Stimulated activated CD4-positive, alpha-beta T cell treated with anti-CD3 and anti-CD28 coated beads, Interleukin-4, amount 100 ng/mL, for 48 hours (primary cell): ENCODE measurements around the gene CRTC1.

Experiments
- DNase-seq, 2 donors: peaks; one replicate each; pipeline ENCODE4 v3.0.0-alpha.2; 2020; ENCODE audit warnings: low read depth in 2 of 2

The CRTC1 gene

DNA sequence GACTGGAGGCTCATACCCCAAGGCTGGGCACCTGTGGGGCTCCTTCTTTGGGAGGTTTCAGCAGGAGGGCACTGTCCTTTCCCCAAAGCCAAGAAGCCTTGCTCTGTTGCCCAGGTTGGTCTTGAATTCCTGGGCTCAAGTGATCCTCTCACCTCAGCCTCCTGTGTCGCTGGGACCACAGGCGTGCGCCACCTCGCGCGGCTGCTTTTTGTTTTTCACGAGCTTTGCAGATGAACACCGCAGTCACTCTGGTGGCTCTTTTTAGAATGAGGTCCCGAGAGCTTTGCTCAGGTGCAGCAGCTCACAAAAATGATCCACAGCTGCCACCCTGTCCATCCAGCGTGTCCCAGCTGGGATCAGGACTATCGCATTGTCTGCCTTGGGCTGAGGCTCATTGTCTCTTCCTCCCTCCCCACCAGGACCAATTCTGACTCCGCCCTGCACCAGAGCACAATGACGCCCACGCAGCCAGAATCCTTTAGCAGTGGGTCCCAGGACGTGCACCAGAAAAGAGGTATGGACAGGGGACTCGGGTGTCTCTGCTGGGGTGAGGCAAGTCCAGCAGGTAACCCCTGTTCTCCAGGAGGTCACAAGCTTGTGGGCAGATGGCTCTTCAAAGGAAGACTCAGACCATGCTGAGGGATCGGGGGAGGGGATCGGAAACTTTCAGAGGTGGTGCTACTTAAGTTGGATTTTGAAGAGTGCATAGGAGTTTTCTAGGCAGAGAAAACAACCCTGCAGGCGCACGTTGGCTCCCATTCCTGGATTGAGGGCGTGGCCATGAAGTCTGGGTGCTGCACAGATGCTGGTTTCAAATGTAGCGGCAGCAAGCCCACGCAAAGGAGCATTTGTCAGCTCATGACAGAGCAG is 66.1 kb downstream of the CRTC1 start:
- DNase-seq = no peak

DNA sequence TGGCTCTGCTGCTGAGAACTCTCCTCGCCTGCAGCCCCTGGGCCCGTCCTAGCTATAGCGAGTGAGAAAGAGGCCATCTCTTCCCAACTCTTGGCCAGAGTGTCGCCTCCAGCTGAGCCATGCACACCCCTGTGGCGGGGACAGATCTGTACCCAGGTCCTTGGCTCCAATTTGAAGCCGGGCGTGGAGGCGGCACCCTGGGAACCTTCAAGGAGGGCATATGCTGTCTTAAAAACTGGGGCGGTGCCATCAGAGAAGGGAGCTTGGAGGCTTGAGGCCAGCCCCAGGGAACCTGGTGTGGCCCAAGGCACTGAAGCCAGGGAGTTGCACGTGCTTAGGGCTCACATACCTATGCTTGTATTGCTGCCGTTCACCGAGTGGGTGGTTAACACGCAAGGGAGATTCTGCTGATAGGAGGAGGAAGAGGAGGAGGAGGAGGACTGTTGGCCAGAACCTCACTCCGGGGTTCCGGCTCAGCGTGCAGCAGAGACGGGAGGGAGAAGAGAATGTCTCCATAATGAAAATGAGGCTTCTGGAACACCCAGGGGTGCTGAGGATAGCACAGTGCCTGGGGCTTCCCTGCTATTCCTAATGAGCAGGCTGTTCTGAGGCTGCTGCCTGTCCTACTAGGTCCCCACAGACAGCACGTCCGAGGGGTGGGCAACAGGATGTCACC is 67.0 kb downstream of the CRTC1 start:
- DNase-seq = no peak

DNA sequence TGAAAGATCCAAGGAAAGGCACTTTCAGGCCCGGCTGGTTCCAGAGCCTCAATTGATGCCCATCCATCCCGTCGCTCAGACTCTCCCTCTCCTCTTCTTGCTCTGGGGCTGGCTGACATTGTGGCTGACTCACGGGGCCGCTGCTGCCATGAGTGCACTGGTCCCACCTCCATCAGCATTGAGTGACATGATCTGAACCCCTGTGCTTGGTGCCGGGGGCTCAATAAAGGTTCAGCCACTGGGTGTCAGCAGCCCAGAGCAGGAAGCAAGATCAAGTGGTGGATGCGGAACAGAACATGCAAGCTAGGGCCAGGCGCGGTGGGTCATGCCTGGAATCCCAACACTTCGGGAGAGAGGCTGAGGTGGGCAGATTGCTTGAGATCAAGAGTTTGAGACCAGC is 68.1 kb downstream of the CRTC1 start:
- DNase-seq = no peak

DNA sequence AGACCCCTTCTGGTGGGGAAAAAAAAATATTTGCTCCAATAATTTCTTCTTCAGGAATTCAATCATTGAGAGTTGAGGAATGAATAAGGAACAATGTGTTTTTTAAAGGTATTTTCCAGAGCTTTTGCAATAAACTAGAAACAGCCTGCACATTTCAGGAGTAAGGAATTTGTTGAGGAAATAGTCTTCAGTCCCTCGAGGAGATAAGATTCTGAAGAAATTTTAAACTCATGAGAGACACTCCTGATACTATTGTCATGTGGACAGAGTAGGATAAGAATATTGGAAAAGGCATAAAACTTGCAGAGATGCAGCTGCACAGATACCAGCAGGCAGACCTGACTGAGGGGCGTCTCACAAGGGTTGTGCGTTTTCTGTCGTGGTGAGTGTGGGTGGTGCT is 71.0 kb downstream of the CRTC1 start:
- no peak for DNase-seq

DNA sequence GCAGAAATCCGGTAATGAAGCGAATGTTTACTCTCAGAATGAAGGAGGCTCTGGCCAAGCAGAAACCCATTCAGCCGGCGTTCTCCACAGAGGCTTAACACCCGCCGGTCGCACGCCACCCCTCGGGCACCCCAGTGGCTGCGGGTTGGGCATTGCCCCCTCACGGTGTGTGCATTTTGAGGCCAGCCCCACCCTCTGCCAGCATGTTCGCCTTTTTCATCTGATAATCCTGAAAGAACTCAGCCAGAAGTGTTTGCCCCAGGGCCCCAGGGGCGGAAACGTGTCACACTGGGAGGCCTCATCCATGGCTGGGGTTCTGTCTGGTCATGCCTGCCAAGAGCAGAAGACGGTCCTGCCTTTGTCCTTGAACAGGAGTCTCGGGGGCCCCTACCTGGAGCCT is 73.4 kb downstream of the CRTC1 start:
- DNase-seq = no peak

DNA sequence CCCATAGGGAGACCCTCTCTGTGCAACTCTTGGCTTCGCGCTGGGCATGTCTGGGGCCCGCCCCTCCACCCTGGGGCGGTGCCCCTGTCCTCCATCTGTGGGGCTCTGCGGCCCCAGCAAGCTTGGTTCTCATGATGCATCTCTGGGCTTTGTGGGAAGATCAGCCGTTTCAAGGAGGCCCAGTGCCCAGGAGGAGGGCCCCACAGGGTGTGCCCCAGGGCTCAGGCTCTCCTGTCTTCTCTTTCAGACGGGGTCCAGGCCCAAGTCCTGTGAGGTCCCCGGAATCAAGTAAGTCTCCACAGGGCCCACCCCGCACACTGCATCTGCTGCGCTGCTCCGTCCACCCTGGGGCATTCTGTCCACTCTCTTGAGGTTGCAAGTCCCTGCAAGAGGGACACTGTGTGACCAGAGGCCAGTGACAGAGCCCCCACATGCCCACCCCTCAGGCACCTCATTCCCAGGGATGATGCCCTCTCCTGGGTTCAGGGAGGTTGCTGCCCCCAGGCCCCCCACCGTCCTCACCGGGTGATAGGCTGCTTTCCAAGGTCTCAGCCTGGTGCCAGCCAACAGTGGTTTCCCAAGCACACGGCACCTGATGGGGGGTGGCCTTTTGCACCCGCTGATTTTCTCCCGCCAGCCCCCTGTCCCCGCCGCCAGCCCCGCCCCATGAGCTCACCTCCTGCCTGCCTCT is 76.0 kb downstream of the CRTC1 start:
- no peak for DNase-seq

DNA sequence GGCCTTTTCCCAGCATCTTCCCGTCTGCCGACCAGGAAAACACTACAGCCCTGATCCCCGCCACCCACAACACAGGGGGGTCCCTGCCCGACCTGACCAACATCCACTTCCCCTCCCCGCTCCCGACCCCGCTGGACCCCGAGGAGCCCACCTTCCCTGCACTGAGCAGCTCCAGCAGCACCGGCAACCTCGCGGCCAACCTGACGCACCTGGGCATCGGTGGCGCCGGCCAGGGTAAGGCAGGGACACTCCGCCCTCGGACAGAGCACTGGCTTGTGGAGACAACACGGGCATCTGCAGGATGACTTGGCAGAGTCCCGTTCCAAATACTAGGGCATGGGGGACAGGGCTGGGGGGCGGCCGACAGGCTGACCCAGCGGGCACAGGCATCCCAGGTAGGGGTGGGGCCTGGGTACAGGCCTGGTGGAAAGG is 76.5 kb downstream of the CRTC1 start:
- DNase-seq = no peak

DNA sequence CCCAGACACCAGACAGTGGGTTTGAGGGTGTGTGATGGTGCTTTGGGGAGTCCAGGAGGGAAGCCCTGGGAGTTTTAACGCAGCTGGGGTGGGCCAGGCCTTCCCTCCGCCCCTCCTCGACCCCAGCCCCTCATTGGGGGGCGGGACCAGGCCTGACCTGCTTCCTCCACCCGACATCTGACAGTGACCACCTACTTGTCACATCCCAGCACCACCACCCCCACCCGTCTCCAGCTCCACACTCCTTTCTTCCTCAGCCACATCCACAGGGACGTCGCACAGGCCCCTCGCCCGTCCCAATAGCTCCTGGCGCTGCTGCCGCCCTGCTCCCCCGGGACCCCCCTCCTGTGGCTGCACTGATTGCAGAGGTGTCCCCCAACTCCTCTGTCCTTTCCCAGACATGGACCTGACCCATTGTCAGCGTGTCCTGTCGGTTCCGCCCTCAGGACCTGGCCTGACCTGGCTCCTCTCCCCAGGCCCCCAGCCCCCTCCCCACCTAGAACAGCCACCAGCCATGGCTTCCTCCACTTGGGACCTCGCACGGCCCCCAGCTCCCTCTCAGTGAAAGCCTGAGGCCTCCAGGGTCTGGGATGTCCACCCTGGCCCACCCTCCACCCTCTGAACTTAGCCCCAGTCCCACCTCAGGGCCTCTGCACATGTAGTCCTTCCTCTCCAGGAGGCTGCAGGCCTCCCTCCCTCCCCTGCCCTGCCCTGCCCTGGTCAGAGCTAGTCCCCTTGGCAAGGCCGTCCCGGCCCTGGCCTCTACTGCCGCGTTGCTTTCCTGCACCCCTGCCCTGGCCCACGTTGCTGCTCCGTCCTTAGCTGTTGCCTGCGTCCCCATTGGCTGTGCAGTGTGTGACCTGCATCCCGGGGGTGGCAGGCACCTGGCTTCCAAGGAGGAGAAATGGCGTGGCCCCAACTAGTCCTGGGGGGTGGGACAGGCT is 77.2 kb downstream of the CRTC1 start:
- no peak for DNase-seq

DNA sequence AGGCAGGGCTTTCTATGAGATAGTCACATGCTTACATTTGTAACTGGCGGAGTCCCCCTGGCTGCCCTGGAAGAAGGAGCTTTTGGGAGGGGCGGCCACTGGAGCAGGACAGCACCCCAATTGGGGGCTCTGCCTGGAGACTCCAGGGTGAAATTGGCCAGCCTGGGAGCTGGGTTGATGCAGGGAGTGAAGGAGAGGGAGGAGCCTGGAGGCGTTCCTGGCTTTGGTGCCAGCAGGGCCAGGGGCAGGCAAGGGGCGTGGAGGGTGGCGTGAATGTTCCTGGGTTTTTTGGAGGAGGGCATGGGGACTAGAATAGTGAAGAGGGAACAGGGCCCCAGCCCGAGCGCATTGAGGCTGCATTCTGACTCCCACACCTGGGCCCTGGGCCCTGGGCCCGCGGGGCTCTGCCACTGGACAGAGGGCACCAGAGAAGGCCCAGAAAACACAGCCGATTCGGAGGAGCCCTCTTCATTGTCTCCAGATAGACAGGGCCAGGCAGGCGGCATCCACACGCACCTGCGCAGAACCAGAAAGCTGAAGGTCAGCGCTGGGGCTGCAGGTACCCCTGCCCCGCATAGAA is 78.1 kb downstream of the CRTC1 start:
- DNase-seq = no peak

DNA sequence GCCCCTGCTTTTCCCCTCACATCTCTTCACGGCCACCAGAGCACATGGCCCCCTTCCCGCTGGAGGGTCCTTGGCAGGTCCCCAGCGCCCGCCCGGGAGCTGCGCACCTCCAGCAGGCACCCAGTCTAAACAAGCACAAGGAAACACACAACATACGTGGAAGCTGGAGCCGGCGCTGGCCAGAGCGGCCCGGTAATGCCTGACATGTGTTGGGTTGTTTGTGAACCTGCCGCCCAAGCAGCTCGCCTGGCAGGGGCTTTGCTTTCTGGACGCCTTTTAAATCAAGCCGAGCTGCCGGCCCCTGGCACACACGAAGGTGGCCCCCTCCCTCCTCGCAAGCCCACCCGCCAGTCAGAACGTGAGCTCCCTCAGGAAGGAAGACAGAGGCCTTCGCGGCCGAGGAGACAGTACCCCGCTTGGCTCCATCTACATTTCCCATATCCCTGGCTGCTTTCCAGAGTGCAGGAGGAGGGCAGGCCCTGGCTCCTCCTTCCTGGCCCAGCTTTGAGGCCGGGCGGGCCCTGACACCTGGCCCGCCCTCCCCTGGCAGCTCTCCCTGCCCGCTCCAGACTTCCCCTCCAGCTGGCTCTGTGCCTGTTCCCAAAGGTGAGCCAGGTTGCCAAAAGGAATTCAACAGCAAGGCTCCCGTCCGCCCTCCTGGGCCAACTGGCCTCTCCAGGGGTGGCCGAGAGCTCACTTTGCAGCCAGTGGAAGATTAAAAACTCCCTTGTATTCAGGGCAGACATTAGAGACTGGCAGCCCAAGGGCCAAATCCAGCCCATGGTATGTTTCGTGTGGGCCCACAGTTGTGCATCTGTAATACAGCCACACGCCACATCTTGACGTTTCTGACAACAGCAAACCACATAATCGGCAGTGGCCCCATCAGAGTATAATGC is 78.9 kb downstream of the CRTC1 start:
- no peak for DNase-seq

DNA sequence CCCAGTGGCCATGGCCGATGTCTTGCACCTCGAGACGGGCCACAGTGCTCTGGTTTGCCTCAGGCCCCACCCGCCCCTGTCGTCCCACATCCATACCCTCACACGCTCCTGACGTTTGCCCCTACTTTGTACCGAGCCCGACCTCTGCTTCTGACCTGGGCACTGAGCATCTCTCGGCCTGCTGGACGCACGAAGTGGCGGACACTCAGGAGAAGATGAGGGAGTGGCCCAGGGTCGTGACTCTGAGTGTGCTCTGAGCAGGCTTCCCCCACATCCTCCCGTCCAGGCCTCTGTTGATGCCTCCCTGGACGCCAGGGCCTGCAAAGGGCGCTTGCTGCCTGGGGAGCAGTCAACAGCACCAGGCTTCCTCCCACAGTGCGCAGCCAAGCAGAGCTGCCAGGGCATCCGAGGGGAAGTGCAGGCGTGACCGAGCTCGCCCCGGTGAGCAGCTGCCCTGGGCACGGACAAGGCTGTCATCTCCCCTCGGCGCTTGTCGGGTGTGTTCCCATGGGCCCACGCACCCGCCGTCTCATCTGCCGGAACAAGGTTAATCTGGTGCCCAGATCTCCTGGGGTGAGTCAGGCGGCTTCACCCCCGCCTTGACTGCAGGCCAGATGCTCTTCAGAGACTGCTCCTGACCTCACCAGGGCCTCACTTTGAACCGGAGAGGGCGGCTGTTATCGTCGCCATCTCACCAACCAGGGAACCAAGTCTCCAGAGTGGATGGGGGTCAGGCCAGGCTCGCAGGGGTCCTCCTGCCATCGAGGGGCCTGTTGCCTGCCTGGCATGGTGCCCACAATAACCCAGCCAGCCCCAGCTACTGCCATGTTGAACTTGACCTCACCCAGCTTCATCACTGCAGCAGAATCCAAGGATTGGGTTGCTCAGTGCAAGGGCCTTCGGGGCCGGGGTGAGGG is 80.5 kb downstream of the CRTC1 start:
- DNase-seq = no peak

DNA sequence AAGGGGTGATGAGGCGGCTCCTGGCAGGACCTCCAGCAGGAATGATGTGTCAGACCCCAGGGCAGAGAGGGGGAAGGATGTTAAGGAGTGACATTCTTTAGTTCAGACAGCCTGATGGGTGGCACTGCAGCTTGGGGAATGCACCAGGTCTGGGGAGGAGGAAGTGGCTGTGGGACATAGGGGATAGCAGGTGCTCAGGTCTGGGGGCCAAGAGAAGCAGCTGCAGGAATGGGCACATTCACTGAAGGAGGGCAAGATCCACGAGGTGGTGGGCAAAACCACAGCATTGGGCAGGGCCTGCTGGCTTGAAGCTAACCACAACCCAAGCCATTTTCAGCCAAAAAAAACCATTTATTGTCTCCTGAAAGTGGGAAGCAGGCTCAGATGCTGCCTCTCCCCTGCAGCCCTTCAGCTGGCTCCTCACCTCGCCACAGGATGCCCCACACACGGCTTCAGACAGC is 81.1 kb downstream of the CRTC1 start:
- no peak for DNase-seq

DNA sequence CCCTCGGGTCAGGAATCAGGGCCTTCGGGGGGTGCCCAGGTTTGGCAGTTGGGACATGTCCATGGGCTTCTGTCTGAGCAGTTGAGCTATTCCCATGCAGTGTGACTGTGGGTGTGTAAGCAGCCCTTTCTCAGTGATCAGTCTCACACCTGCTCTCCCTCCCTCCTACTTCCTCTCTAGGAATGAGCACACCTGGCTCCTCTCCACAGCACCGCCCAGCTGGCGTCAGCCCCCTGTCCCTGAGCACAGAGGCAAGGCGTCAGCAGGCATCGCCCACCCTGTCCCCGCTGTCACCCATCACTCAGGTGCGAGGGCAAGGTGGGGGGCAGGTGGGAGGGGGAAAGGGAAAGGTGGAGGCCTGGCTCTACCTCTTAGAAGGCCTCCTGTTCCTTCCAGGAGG is 81.7 kb downstream of the CRTC1 start:
- no peak for DNase-seq

DNA sequence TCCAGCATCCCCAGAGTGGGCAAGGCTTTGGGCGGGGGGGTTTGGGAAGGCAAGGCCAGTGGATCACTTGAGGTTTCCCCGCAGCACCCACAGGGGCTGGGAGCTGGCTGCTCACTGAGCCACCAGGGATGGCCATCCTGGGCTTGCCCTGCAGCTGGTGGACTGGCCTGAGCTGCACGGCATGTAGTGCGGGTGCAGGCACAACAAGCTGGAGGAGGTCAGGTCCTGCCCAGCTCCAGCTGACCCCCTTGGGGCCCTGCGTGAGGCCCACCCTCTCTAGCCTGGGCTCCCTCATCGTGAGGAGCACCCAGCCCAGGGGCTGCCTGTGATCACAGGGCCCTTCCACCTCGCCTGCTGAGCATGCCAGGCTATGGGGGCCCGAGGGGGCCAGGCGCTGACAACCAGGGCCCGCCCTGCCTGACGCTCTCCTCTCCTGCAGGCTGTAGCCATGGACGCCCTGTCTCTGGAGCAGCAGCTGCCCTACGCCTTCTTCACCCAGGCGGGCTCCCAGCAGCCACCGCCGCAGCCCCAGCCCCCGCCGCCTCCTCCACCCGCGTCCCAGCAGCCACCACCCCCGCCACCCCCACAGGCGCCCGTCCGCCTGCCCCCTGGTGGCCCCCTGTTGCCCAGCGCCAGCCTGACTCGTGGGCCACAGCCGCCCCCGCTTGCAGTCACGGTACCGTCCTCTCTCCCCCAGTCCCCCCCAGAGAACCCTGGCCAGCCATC is 84.7 kb downstream of the CRTC1 start:
- DNase-seq = no peak

DNA sequence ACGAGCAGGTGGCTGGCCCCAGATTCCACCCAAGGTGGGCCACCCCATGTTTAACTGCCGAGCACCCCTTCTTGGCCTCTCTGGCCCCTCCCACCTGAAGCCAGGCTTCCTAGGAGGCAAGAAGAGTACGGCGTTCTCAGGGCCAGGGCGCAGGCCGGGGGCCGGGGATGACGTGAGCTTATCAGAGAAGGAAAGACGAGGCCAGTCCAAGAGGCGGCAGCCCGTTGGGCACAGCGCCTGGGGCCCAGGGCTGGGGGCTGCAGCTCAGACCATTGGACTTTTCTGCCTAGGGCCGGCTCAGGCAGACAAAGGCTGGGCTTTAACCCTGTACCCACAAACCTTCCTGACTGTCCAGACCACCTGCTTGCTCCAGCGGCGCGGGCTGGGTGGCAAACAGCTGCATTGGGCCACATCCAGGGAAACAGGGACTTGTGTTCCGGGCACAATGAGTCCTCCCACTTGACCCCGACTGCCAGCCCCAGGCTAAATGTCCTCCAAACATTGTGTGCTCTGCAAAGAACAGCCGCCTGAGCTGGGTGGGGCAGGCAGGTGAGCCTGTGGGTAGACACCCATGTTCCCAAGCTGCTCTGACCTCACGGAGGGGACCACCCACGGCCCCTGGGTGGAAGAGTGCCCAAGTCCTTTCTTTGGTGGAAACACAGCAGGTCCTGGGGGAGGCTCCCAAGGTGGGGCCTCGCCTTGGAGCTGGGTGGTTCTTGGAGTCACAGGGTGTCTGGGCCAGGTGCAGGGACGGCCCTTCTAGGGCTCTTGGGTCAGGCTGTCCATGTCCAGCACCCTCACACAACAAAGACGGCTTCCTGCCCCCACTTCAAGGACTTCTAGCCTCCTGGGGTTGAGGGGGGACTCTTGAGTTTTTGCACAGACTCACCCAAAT is 85.8 kb downstream of the CRTC1 start:
- DNase-seq = no peak

DNA sequence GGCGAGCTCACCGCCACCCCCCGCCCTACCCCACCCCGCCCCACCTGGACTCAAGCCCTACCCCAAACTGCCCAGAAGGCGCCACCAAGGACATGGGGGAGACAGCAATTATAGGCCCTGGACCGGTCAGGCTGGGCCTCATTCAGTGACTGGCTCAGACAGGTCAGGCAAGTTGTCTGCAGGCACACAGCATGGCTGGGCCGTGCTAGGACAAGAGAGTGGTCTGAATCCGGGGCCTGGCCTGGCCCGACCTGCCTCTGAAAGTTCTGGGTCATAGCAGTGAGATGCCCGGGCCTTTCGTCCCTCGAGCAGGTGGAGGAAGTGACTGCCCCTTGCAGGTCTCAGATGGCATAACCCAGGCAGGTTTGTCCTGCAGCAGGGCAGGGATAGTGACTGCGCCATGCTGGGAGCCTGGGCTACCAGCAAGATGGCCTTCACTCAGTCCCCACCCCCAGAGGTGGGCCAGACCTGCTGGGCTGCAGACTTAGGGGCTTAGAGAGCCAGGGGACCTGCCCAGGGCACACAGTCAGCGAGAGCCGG is 86.6 kb downstream of the CRTC1 start:
- no peak for DNase-seq
